Lower leg skin (tissue), 4 donors: Measurements from ENCODE around the gene HINT2. TPM values are rescaled to one million over a fixed set of nuclear protein-coding genes. Genes with fewer than 3 reads are reported as not detected.

Experiments
- DNase-seq, 2 donors: peaks; one replicate each; pipeline ENCODE4 v3.0.0-alpha.2; 2019; ENCODE audit warnings: low spot score in 2 of 2
- H3K4me3 ChIP-seq: fragments of 200-600 bp; sonication (generic); 2 replicates; pipeline ENCODE4 v1.5.1; 2017; ENCODE audit warnings: mild to moderate bottlenecking, low read depth; ENCODE audit not compliant: poor library complexity, severe bottlenecking
- POLR2A ChIP-seq, 2 donors: fragments of 450-650 bp; IDR thresholded peaks; one replicate each; pipeline ENCODE4 v1.6.1; 2016 to 2017; ENCODE audit warnings: antibody characterized with exemption in 2 of 2, mild to moderate bottlenecking in 1 of 2, moderate library complexity in 1 of 2
- WGBS, 2 donors: methylation state at CpG; one replicate each; pipeline ENCODE4 v1.1.5; 2018; 5-methylcytosine and 5-hydroxymethylcytosine counted together
- intact Hi-C: fragments of 100-400 bp; cut with DNase I; formaldehyde crosslinking; loops from one replicate; pipeline ENCODE4 v1.15.0; 2023; ENCODE audit warnings: low total_unique reads
- total RNA-seq, 4 donors: library from RNA; depleted of rRNA; stranded (reverse); fragments of >200 nt; gene quantifications; one replicate each; pipeline ENCODE4 v1.1.0, GENCODE V29; 2016
- TF ChIP-seq, protein P1 (sequence below), 3 donors: fragments of 450-650 bp; IDR thresholded peaks; one replicate each; pipeline ENCODE4 v1.5.1; 2016; ENCODE audit warnings: antibody characterized with exemption in 3 of 3, mild to moderate bottlenecking in 3 of 3, moderate library complexity in 2 of 3

The HINT2 gene
- total RNA-seq, 4 donors from 2014 or later, result 17.8 to 27.9 (median 19.9) TPM

DNA sequence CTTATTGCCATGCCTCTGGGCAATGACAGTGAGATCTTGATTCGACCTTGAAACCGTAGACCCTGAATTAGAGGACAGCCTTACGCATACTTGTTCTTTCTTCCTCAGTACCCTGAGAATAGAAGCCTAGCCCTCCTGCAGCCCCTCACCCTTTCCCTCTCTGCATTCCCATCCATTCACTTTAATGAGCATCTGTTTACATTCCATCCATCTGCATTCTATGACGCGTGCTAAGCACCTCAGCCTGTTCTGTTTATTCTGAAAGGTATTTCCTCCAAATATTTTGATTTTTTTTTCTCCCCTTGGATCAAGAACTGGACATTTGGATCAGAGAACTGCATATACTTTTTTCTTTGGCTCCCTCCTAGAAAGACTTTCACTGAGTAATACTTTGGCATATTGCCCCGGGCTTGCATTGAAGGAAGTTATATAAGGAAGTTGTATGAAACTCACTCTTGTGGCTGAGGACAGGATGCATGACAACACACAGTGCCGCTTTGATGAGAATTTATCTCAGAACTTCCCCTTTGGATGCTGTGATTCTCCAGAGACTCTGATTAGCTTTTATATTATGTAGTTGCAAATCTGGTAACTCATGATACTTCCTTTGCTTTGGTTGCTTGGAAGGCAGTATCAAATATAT, 29.9 kb upstream of the HINT2 start:
- intact Hi-C loops, result no loop called here
- 19 to 22% methylated on average over 7 of the region's 7 CpGs for WGBS, 2 donors
- DNase-seq, result peak; percentile 77 to 82
- H3K4me3 ChIP-seq, result no peak overlapping the region
- TF ChIP-seq POLR2A (IDR thresholded peaks at IDR 0.05), result no peak
- TF ChIP-seq, protein P1, sequence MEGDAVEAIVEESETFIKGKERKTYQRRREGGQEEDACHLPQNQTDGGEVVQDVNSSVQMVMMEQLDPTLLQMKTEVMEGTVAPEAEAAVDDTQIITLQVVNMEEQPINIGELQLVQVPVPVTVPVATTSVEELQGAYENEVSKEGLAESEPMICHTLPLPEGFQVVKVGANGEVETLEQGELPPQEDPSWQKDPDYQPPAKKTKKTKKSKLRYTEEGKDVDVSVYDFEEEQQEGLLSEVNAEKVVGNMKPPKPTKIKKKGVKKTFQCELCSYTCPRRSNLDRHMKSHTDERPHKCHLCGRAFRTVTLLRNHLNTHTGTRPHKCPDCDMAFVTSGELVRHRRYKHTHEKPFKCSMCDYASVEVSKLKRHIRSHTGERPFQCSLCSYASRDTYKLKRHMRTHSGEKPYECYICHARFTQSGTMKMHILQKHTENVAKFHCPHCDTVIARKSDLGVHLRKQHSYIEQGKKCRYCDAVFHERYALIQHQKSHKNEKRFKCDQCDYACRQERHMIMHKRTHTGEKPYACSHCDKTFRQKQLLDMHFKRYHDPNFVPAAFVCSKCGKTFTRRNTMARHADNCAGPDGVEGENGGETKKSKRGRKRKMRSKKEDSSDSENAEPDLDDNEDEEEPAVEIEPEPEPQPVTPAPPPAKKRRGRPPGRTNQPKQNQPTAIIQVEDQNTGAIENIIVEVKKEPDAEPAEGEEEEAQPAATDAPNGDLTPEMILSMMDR (IDR thresholded peaks at IDR 0.05), result no peak

DNA sequence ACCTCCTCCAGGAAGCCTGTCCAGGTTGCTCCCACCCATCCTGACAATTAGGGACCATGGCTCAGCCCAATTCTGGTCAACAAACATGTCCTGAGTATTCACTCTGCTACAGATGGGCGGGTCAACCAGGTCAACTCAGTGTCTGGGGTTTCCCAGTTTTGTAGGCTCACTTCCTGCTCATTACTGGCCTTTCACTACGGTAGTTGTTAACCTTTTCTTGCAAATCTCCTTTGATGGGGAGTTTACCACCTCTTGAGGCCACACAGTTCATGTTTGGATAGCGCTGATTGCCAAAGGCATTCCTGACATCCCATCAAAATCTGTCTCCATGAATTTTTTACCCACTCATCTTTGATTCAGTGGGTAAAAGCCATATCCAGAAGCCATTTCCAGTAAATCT, 28.0 kb upstream of the HINT2 start:
- intact Hi-C loops, result no loop called here
- no peak for DNase-seq
- 77 to 79% methylated on average over 3 of the region's 3 CpGs for WGBS, 2 donors
- no peak overlapping the region for H3K4me3 ChIP-seq
- TF ChIP-seq, protein P1 (IDR thresholded peaks at IDR 0.05), result no peak
- TF ChIP-seq POLR2A (IDR thresholded peaks at IDR 0.05), result no peak

DNA sequence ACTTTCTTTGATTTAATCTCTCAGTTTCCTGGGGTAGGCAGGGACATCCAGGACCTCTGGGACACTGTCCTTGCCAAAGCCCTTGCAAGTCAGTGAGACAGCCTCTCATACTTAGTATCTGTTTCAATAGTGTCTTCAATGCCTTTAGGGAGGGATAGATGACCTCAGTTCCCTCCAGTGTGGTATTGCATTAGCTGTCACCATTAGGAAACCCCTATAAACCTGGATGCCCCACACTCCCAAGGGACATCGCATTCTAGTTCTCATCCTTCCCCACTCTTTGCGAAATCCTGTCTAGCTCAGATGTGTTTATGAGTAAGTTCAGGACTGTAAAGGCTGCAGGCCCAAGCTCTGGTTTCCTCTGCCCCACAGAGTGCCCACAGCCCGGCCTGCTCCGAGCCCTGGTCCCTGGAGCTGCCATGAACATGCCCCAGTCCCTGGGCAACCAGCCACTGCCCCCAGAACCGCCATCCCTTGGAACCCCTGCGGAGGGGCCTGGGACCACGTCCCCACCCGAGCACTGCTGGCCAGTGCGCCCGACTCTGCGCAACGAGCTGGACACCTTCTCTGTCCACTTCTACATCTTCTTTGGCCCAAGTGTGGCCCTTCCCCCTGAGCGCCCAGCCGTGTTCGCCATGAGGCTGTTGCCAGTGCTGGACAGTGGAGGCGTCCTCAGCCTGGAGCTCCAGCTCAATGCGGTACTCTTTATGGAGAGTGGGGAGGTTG, 27.3 kb upstream of the HINT2 start:
- DNase-seq, result peak; percentile 54 to 80
- no peak for TF ChIP-seq POLR2A (IDR thresholded peaks at IDR 0.05)
- TF ChIP-seq, protein P1 (IDR thresholded peaks at IDR 0.05), result no peak
- intact Hi-C loops, result no loop called here
- whole genome bisulfite sequencing, 2 donors, result 95 to 96% methylated on average over 17 of the region's 17 CpGs
- no peak overlapping the region for H3K4me3 ChIP-seq

DNA sequence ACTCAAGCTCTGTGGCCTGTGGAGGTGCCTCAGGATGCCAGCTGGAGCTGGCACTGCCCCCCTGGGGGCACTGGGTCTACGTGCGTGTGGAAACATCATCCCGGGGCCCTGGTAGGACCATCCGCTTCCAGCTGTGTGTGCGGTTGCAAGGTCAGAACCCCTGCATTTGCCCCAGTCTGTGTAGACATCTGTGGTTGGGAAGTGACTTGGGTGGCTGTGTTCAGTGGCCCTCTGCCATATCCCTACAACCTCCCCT, 26.7 kb upstream of the HINT2 start:
- TF ChIP-seq POLR2A (IDR thresholded peaks at IDR 0.05), result no peak
- TF ChIP-seq, protein P1 (IDR thresholded peaks at IDR 0.05), result no peak
- WGBS, 2 donors, result 61 to 79% methylated on average over 5 of the region's 5 CpGs
- intact Hi-C loops, result no loop called here
- no peak overlapping the region for H3K4me3 ChIP-seq
- no peak for DNase-seq

DNA sequence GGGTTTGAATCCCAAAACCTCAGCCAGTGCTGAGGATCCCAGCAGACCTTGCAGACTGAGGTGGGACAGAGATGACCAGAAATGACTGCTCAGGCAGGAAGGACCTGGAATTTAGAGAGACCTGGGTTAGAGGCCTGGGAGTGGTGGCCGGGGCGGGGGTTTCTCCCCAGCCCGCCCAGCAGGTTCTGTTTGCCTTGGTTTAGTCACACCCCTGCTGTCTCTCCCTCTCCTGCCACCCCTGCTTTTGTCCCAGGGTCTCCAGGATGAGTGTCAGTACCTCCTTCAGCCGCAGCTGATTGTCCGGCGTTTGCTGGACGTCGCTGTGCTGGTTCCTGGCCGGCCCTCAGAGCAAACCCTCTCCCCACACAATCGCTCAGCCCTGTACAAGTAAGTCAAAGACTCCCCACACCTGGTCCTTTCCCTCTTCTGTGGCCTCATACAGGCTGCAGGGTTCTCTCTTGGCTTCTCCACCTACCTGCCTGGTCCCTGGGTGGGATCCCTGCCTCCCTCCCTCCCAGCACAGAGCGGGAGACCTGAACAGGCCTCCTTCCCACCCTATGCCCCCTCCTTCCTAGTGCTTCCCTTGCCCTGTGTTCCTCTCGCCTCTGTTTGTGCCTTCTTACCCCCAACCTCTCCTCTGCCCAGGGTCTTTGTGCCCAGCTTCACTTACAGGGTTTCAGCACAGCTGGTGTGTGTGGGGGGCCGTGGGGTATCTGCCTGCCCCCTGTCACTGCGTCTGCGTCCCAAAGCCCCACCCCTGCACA, 26.2 kb upstream of the HINT2 start:
- DNase-seq, result peak in 1 of 2 donors; percentile 75
- intact Hi-C loops, result no loop called here
- WGBS, 2 donors, result 92 to 94% methylated on average over 15 of the region's 15 CpGs
- TF ChIP-seq POLR2A (IDR thresholded peaks at IDR 0.05), result no peak
- TF ChIP-seq, protein P1 (IDR thresholded peaks at IDR 0.05), result no peak
- H3K4me3 ChIP-seq, result no peak overlapping the region
